Measurements from ENCODE around the gene DOK6. TPM values are rescaled to one million over a fixed set of nuclear protein-coding genes. Genes with fewer than 3 reads are reported as not detected.

The DOK6 gene
- total RNA-seq, 1 donor from 2014 or later: 68.1 TPM

DNA sequence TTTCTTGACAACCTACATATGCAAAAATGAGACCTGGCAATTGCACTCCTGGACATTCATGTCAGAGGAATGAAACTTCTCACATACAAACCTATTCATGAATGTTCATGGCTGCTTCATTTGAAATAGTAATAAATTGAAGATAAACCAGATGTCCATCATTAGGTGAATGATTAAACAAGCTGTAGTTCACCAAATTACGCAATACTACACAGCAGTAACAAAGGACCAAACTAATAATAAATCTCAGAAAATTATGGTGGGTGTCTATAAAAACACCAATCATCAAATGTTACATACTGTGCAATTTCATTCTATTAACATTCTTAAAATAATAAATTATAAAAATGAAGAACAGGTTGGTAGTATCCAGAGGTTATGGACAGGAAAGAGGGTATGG is 13.5 kb downstream of the DOK6 start:
- no peak for FAIRE-seq

DNA sequence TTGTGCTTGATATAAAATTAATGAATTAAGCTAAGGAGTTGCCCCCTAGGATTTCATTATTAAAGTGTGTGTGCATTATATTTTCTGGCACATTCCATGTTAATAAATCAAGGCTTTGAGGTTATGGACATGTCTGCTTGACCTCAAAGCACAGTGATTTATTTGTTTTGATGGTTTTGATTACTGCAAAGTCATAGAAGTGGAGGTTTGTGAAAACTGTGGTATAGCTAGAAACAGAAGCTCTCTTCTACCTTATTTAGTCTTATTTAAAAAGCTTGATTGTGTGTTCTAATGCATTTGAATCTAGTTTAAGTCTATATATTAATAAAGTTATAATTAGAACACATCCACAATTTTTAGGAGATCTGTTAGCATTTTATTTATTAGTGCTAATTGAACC is 32.2 kb downstream of the DOK6 start:
- FAIRE-seq: no peak

More for the DNA sequence above, 13.5 kb downstream of the DOK6 start:
- DNase-seq (ENCODE audit: low spot score in 2 of 2): no peak

DNA sequence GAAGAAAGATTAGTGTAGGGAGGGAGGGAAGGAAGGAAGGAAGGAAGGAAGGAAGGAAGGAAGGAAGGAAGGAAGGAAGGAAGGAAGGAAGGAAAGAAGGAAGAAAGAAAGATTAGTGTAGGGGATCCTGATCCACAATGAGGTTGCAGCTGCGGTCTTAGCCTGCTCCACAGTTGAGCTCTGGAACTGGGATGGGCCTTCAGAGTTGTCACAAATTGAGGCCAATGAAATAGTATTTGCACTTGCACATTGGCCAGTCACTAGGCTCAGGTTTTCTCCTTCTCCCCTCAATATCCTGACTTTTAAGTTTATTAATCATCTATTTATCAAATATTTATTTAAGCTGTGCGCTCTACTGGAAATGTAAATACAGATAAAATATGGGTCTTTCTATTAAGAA is 34.3 kb downstream of the DOK6 start:
- DNase-seq (ENCODE audit: low spot score in 2 of 2) (no peak), FAIRE-seq (no peak)

More for the DNA sequence above, 32.2 kb downstream of the DOK6 start:
- no peak for DNase-seq (ENCODE audit: low spot score in 2 of 2)

DNA sequence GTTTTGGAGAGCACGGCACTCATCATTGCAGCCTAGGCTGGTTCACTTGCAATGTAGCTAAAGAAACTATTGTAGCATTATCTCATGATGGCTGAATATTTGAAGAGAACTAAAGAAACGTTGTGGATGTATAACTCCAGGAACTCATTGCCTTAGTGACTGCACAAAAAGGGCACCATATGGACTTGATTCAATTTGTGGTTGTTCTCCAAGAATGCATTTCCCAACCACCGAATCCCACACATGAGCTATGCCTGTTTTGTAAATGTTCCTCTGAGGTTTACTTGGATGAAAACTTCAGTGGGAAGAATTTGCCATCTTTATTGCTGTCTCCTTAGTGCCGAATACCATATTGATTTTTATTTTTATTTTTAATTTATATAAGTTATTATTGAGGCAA is 43.5 kb downstream of the DOK6 start:
- FAIRE-seq (no peak), DNase-seq (ENCODE audit: low spot score in 2 of 2) (no peak)

DNA sequence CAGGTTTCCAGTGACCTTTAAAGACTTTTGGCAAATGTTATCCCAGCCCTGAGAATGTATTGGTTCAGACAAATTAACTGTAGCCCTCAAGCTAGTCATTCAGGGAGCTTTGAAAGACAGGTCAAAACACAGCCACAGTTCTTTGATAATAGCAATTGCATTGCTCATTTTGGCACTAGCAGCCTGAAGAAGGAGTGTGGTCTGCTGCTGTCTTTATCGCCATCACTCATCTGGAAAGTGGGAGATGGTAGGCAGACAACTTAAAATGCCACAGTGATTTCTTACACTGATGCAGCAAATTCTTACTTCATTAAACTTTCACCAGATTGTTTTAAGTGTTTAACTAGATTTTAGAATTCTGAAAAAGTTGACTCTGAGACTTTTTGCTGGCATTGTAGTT is 47.2 kb downstream of the DOK6 start:
- FAIRE-seq: no peak

DNA sequence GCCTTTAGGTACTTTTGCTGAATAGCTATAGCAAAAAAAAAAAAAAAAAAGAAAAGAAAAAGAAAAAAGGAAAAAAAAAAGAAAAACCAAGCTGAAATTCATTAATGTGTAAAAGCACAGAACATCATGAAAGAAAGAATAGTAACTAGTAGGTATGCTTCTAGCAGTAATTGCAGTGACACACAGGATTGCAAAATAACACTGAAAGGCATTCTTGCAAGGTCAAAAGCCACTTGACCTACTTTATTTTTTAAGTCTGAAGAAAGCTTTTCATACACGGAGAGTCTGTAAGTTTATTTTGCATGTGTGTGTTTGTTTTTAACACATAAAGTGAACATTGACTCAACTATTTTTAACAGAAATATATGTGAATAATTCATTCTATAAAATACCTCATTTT is 54.4 kb downstream of the DOK6 start:
- no peak for FAIRE-seq
- DNase-seq (ENCODE audit: low spot score in 2 of 2): no peak

More for the DNA sequence above, 47.2 kb downstream of the DOK6 start:
- DNase-seq (ENCODE audit: low spot score in 2 of 2): no peak

DNA sequence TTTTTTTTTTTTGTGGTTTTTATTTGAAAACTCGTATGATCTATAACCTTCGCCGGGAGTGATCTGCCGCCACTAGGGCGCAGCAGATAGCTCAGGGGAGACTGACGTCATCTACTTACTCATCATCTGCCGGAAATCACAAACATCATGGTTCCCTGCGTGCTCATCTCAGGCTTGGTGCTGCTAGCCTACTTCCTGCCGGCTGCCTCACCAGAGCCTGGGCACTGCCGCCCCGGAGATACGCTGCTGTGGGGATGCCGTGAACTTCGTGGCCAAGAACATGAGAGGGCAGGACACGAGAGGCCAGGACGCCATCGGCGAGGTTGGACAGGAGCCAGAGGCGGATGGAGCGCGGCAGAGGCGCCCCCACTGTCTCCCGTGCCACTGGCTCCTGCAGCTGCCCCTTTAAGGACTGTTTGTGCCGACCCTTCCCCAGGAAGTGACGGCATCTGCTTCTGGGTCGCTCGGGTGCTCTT is 68.8 kb downstream of the DOK6 start:
- no peak for DNase-seq (ENCODE audit: low spot score in 2 of 2)
- FAIRE-seq: no peak

DNA sequence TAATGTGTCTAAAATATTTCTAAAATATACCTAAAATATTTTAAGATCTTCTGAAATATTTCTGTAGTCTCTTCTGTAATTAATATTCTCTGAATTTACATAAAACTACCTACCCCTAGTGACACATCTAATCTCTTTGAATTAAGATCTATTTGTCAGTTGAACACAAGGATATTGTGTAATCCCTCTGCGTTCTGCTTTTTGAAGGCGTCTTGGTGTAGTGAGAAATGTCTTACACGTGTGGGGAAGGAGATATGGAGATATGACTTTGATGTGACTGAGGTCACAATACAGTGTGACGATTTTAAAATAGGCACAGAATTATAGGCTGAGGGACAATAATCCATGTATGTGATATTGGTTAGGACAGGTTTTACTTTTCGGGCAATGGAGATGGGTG is 79.8 kb downstream of the DOK6 start:
- DNase-seq (ENCODE audit: low spot score in 2 of 2): no peak
- no peak for FAIRE-seq

DNA sequence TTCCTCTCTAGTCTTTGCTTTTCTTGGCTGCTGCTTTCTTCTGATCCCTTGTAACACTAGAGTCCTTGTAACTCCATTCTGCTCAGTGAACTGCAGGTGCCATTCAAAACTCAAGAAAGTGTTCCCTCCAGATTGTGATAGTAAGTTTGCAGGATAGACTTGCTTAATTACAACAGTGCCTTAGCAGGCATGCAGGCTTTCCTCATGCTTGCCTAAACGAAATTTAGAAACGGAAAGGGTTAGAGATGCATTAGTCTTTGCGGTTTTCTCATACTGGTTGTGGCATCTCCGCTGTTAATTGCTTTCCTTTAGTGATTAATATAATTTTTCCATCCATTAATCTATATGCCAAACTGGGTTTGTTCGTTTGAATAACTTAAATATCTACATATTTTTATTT is 82.9 kb downstream of the DOK6 start:
- FAIRE-seq (no peak), DNase-seq (ENCODE audit: low spot score in 2 of 2) (no peak)

DNA sequence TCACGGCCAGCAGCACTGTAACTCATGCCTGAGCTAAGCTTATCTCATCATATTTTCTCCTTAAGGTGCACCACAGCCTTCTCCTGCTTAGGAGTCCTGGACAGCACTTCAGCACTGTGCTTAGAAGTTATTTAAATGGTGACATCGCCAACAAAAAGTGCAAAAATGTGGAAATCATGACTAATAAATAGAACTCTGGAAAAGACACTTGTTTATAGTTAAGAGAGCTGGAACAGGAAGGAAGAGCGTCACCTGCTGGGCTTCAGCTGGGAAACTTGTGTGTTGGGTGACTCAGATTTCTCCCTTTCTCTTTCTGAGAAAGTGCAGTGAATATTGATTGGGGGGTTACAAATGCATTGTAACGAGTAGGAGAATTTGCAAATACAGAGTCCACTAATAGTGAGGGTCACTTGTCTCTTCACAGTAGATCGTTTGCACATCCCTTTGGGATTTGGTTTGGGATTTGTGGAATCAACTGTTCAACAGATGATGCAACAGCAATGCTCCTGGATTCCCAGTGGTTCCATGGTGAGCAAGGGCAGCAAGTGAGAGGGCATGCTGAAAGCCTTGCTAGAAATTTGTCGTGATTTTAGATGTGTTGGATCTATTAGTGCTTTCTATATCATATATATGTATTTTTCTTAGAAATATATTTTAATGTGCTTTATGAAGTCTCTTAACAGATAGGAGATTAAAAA is 84.2 kb downstream of the DOK6 start:
- FAIRE-seq (no peak), DNase-seq (ENCODE audit: low spot score in 2 of 2) (no peak)

DNA sequence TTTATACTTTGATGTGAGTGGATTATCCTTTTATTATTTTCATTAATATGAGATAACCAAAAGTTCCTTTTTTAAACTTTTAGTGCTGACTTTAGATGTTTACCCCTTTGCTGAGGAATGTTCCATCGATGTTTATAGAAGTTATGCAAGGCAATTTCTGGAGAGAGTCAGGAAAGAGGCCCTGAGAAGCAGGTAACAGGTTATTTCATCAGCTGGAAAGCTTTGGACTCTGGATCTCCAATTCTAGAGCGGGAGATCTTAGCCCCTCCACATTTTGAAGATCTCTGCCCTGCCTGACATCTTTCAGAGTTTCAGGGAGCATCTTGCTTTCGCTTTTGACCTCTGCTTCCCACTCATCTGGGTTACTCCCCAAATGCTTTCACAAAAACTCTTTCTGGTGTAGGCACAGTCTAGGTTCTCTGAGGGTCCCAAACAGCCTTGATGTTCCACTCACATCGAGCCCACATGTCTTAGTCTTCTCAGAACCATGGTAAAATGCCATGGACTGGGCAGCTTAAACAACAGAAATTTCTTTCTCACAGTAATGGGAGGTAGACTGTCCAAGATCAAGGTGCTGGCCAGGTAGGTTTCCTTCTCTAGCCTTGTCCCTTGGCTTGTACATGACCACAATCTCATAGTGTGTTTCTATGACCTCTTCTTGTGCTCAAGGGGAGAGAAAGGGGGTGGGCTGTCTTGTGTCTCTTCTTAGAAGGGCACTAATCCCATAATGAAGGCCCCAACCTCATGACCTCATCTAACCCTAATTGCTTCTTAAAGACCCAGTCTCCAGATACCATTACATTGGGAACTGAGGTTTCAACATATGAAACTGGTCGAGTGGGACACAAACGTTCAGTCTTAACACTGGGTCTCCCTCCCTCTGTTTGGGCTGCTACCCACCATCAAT is 87.1 kb downstream of the DOK6 start:
- no peak for DNase-seq (ENCODE audit: low spot score in 2 of 2)
- FAIRE-seq: no peak

DNA sequence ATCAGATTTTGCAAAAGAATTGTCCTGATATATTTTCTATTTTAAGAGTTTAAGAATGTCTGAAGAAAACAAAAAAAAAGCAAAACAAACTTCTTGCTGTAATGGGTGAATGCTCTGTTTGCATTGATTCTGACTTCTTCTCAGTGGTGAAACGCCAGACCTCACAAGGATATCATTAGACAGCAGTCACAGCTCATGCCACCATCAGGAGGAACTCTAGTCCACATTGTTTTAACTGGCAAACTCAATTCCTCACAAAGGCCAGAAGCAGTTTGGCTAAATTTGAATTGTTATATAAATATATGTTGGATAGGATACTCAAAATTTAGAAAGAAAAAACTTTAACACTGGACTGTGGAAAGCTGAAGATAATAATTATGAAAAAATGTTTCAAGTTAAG is 89.4 kb downstream of the DOK6 start:
- no peak for FAIRE-seq

DNA sequence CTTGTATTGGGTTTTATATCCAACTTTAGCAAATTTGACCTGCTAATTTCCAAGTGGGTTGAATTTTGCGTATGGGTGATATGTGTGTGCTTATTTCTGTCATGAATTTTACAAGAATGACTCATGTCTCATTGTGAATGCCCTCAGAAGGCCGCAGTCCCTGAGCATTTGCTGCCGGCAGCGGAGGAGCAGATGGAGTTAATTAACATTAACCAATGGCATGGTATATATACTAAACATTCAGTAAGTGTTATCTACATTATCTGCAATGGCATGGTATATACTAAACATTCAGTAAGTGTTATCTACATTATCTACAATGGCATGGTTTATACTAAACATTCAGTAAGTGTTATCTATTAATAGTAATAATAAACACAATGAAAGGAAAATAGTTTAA is 90.1 kb downstream of the DOK6 start:
- DNase-seq (ENCODE audit: low spot score in 2 of 2): no peak
- FAIRE-seq: no peak

More for the DNA sequence above, 89.4 kb downstream of the DOK6 start:
- no peak for DNase-seq (ENCODE audit: low spot score in 2 of 2)

DNA sequence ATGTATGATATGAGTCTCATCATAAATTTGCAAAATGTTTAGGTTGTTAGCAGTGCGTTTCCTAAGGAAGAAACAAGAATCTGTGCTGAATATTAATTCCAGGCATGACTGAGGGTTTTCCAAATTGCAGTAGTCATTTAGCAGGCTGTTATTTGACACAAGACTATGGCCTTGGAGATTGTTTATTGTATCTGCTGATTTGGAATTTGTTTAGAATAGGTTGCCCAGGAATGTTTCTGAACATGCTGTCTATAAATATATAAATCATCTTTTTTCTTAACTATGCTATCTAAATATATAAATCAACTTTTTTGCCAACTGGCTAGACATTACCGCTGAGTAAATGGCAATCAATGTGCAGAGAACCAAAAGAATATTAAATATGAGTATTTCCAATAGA is 90.9 kb downstream of the DOK6 start:
- FAIRE-seq (no peak), DNase-seq (ENCODE audit: low spot score in 2 of 2) (no peak)

DNA sequence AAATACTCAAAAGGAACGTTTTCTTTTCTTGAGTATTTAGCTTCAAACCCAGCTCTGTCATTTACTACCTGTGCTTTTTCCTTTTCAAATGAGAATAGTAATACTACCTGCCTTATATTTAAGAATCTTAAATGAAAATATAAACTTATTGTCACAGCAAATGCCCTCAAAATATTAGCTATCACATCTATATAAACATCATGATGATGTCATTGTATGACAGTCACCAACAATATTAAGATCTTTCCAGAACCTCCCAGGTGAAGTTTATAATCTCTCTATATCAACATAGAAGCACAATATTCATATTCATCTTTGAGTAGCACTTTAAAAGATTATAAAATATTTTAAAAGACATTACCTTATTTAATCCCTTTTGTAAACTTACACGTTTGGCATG is 92.2 kb downstream of the DOK6 start:
- DNase-seq (ENCODE audit: low spot score in 2 of 2): no peak
- FAIRE-seq: no peak

DNA sequence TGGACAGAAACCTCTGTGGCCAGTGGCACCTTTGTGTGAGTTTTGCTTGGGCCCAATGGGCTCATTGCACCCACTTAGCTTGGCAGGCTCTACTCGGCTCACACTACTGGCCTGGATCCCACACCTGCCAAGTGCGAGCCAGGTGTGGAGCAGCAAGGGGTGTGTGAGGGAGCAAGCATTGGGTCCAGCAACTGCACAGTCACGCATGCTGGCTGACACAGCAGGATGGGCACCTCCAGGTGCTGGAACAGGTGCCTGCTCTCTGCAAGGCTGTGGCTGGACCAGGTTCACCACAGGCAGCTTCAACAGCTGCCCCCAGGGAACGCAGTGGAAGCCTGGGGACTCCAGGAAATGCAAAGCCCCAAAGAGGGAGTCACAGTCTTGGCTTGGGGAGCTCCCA is 94.2 kb downstream of the DOK6 start:
- FAIRE-seq: no peak
- DNase-seq (ENCODE audit: low spot score in 2 of 2): no peak

DNA sequence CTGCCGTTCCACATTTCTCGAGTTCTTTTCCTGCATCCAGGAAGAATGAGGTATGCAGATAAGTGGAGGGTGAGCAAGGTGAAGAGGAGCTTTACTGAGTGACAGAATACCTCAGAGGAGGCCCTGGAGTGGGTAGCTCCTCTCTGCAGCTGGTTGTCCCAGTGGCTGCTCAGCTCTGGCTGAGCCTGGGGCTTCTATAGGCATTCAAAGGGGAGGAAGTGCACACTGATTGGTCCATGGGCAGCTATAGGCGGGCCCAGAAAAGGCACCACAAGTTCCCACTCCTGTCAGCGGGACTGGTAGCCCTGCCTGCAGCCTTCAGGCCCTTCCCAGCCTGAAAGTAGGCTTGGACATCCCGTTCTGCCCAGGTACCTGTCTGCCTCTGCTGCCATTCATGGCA is 94.7 kb downstream of the DOK6 start:
- no peak for DNase-seq (ENCODE audit: low spot score in 2 of 2)
- FAIRE-seq: no peak

DNA sequence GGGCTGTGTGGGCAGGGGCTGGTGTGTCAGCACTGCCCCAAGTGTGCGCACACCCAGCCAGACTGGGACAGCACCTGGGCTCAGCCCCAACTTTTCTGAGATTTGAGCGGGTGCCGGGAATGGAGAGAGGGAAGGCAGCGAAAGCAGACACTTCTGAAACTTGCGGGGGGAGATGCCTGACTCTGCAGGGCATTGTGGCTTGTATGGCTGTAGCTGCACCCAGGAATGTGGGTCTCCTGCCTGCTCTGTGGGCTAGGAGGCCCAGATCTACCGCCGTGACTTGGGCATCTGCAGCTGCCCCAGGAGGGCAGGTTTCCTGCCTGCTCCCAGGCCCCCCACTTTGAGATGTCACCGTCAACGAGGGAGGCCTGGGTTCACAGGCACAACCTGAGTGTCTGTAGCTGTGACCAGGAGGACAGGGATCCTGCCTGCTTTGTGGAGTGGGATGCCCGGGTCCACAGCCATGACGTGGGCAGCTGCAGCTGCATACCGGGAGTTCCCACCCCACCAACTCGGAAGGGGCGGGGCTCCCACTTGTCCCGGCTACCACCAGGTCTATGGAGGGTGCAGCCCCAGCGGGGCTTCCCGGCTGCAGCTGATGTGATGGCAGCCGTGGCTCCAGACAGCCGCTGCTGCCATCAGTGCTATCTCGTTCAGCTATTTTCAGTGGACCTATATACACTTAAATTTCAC is 95.3 kb downstream of the DOK6 start:
- DNase-seq (ENCODE audit: low spot score in 2 of 2) (no peak), FAIRE-seq (no peak)

DNA sequence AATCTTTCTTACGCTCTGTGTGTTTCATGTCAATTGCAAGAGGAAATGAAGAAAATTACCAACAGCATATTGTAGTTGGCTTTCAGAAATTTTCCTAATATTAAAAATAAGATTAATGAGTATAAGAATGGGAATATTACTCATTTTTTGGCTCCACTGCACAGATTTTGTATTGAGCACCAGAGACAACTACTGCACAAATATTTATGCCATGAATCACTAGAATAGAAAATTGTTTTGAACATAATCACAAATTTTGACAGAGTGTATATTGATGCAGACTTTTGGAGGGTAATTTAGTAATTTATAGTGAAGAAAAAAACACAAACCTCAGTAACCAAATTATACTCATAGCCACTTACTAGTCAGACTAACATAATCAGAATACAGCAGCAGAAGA is 118.3 kb downstream of the DOK6 start:
- no peak for DNase-seq (ENCODE audit: low spot score in 2 of 2)
- no peak for FAIRE-seq

DNA sequence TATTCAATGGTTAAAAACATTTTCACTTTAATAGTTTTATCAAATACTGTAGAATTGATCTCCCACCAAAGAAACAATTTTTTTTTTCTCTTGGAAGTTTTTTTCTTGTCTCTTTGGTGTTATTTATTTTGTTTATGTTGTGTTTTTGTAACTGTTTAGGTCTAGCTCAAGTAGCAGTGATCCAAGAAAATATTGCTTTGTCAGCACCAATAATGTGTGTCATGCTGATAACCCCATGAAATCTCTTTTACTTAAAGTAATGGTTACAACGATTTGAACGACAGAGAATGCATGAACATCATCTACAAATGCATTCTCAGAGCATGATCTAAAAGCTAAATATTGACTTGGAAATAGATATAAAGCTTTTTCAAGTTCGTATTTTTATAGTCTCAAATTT is 122.9 kb downstream of the DOK6 start:
- DNase-seq (ENCODE audit: low spot score in 2 of 2) (no peak), FAIRE-seq (no peak)

DNA sequence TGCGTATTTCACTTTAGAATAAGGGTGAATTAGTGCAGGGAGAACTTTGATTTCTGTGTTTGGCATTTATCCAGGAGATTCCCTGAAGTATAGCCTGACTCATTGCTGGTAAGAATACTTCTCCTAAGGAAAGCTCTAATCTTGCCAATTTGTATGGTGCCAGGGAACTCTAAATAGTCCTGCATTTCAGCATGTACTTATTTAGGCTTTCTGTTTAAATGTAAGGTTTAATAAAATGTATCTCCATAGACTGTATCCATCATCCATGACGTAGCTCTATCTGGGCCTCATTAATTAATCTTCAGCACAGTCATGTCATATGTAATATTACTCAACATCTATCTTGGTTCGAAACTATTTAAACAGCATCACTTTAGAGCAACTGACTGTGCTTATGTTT is 127.7 kb downstream of the DOK6 start:
- DNase-seq (ENCODE audit: low spot score in 2 of 2) (no peak), FAIRE-seq (no peak)

Measured in frontal cortex (tissue), 4 donors.